Ovary (tissue), 3 donors: ENCODE measurements around the gene TRNP1.

Experiments
- CTCF ChIP-seq, 3 donors: fragments of 450-650 bp in 2 of 3; fragments of 200-600 bp in 1 of 3; IDR thresholded peaks; one replicate each; pipeline versions ENCODE4 v1.5.1 to v1.8.0; 2016 to 2022; ENCODE audit warnings: antibody characterized with exemption in 3 of 3, mild to moderate bottlenecking in 1 of 3
- EP300 ChIP-seq: sonication (generic); formaldehyde crosslinking; IDR thresholded peaks from one replicate; pipeline ENCODE4 v1.6.1; 2017; ENCODE audit warnings: antibody characterized with exemption
- POLR2A ChIP-seq: fragments of 450-650 bp; IDR thresholded peaks from one replicate; pipeline ENCODE4 v1.6.1; 2017; ENCODE audit warnings: antibody characterized with exemption, mild to moderate bottlenecking, moderate library complexity
- donor health status: DM: no; HTN: no; CAD: no.

GRCh38 chr1:26945728-26946127 lies 47.8 kb upstream of the TRNP1 start:
- TF ChIP-seq CTCF (IDR thresholded peaks at IDR 0.05) (no peak), POLR2A (no peak), EP300 (no peak)
